ENCODE results near the gene SPEN. TPM values are rescaled to one million over a fixed set of nuclear protein-coding genes. Genes with fewer than 3 reads are reported as not detected.

SPEN gene
- total and polyA plus RNA-seq, 2 of the 13 experiments (the other 11 are each of a cell fraction or from before 2014, with no cell fraction given) = 4.8 to 14.0 TPM

GRCh38 chr1:15808955-15809354 is 38.6 kb upstream of the SPEN start:
- Histone ChIP-seq H3K36me3 (replicated peaks in 1 of 2; ENCODE audit: control insufficient read depth in 1 of 2, insufficient read depth in 2 of 2, low read length in 2 of 2) (no peaks in the 10 kb centered on the region), H3K27me3 (ENCODE audit: control insufficient read depth in 1 of 2, insufficient read depth in 2 of 2, low read length in 2 of 2) (0 out of 5 replicates have a peak, but pooled peaks cover 0 to 3% of the 10 kb centered on the region in 2 experiments), H3K4me1 (ENCODE audit: insufficient read depth, low read length) (peaks cover 28% of the 10 kb centered on the region), H3K79me2 (ENCODE audit: insufficient read depth, low read length) (no peaks in the 10 kb centered on the region), H4K20me1 (ENCODE audit: insufficient read depth, low read length) (no peaks in the 10 kb centered on the region), H3K9ac (ENCODE audit: insufficient read depth, low read depth, low read length) (no peak overlapping the region), H3K27ac (ENCODE audit: extremely low read length, insufficient read depth, low read length) (no peak overlapping the region), H3K4me3 (replicated peaks in 1 of 3; ENCODE audit: insufficient read depth in 1 of 3, low read depth in 2 of 3, low read length in 3 of 3) (no peak overlapping the region), H2AFZ (ENCODE audit: low read length) (no peak overlapping the region), H3K9me3 (ENCODE audit: low read length) (no peaks in the 10 kb centered on the region), H3K4me2 (ENCODE audit: low read depth, low read length) (peak overlapping the region; percentile 25; the same call in 1 of the 2 replicates)
- DNase-seq (ENCODE audit: low spot score) (peak; percentile 38), ATAC-seq (peak; percentile 61), FAIRE-seq (no peak)
- POLR2A ChIA-PET = interaction anchor here (0.6 kb wide), 1 partner anchor 22 kb away, joined by 4 read pairs; no protein-coding TSS in a partner anchor
- BruUV-seq (replicated peaks) = no TSS peak
- CTCF ChIA-PET (ENCODE audit: low intra/inter-chr PET ratio, low total read pairs) = no interaction called here
- intact Hi-C loops (cut with micrococcal nuclease; ENCODE audit: unreplicated experiment) (no loop called here), in situ Hi-C loops (cut with HindIII; ENCODE audit: extremely low pct_ligation_motif_present, low pct_unique_long_range_greater_than_20kb) (no loop called here)
- 0% methylated on average over 1 of the region's 1 CpG for WGBS (ENCODE audit: low lambda C conversion rate)
- TF ChIP-seq ATF6 (CRISPR knock-in tag; conservative IDR thresholded peaks at IDR 0.05) (no peak), ATF5 (CRISPR knock-in tag; IDR thresholded peaks at IDR 0.05; ENCODE audit: low read depth) (no peak), HIVEP1 (CRISPR knock-in tag; IDR thresholded peaks at IDR 0.05) (no peak), GTF3A (CRISPR knock-in tag; conservative IDR thresholded peaks at IDR 0.05) (no peak), JUNB (CRISPR knock-in tag; IDR thresholded peaks at IDR 0.05; ENCODE audit: borderline replicate concordance) (no peak), CHD2 (IDR thresholded peaks at IDR 0.05; ENCODE audit: low read depth, low read length) (no peak), ZNF446 (CRISPR knock-in tag; IDR thresholded peaks at IDR 0.05) (no peak), ZKSCAN1 (IDR thresholded peaks at IDR 0.05; ENCODE audit: low read length) (no peak), ZNF740 (CRISPR knock-in tag; IDR thresholded peaks at IDR 0.05) (no peak), YEATS2 (CRISPR knock-in tag; IDR thresholded peaks at IDR 0.05; ENCODE audit: borderline replicate concordance) (no peak), ZNF256 (CRISPR knock-in tag; conservative IDR thresholded peaks at IDR 0.05) (no peak), FOXP1 (IDR thresholded peaks at IDR 0.05) (0 out of 2 replicates have a peak, but pooled peaks have one; percentile 25), FOXP1 (CRISPR knock-in tag; IDR thresholded peaks at IDR 0.05) (0 out of 2 replicates have a peak, but pooled peaks have one; percentile 18), ZNF792 (CRISPR knock-in tag; IDR thresholded peaks at IDR 0.05) (no peak), MATR3 (CRISPR knock-in tag; IDR thresholded peaks at IDR 0.05) (no peak), BCL6 (CRISPR knock-in tag; IDR thresholded peaks at IDR 0.05) (peak; percentile 16; the same call in 1 of the 2 replicates), NPAS2 (CRISPR knock-in tag; IDR thresholded peaks at IDR 0.05; ENCODE audit: borderline replicate concordance) (no peak), CC2D1A (CRISPR knock-in tag; IDR thresholded peaks at IDR 0.05) (no peak), ZNF878 (CRISPR knock-in tag; IDR thresholded peaks at IDR 0.05) (no peak), ZUFSP (CRISPR knock-in tag; IDR thresholded peaks at IDR 0.05; ENCODE audit: borderline replicate concordance) (no peak), ZMAT3 (CRISPR knock-in tag; conservative IDR thresholded peaks at IDR 0.05) (no peak), ZNF761 (CRISPR knock-in tag; conservative IDR thresholded peaks at IDR 0.05) (no peak), ZNF121 (CRISPR knock-in tag; IDR thresholded peaks at IDR 0.05) (peak; percentile 45; the same call in 1 of the 2 replicates), GZF1 (CRISPR knock-in tag; IDR thresholded peaks at IDR 0.05) (no peak), TEAD3 (CRISPR knock-in tag; optimal IDR thresholded peaks at IDR 0.05; ENCODE audit: borderline replicate concordance) (peak; percentile 25)
